ENCODE measurements around the gene LYPD6B. TPM values are rescaled to one million over a fixed set of nuclear protein-coding genes. Genes with fewer than 3 reads are reported as not detected.

Gene LYPD6B
- total RNA-seq, 1 experiment from 2014 or later, result not detected

GRCh38 chr2:149061133-149061745 lies 22.7 kb downstream of the LYPD6B start:
- TF ChIP-seq EZH2 (IDR thresholded peaks at IDR 0.05; ENCODE audit: borderline replicate concordance, low read depth, low read length, poor library complexity, severe bottlenecking) (no peak), CTCF (conservative IDR thresholded peaks at IDR 0.05; ENCODE audit: low read depth, low read length) (no peak)
- intact Hi-C loops (cut with micrococcal nuclease; ENCODE audit: unreplicated experiment), result no loop called here
- H3K4me1 ChIP-seq (ENCODE audit: insufficient read depth, low read length, poor library complexity, severe bottlenecking), result no peaks in the 10 kb centered on the region

GRCh38 chr2:149062531-149062930 lies 24.0 kb downstream of the LYPD6B start:
- intact Hi-C loops (cut with micrococcal nuclease; ENCODE audit: unreplicated experiment), result no loop called here
- POLR2A ChIA-PET (ENCODE audit: low non-redundant PET), result no interaction called here

More at GRCh38 chr2:149061133-149061745, 22.7 kb downstream of the LYPD6B start:
- H3K9me3 ChIP-seq (ENCODE audit: low read depth, low read length, poor library complexity, severe bottlenecking), result no peaks in the 10 kb centered on the region
- H3K27ac ChIP-seq (ENCODE audit: low read depth, low read length, poor library complexity, severe bottlenecking), result no peak overlapping the region
- ChIA-PET CTCF (no interaction called here), POLR2A (ENCODE audit: low non-redundant PET) (no interaction called here)
- H3K27me3 ChIP-seq (replicated peaks; ENCODE audit: insufficient read depth, low read depth, low read length, poor library complexity), result no peaks in the 10 kb centered on the region
- H3K4me3 ChIP-seq (ENCODE audit: low read depth, low read length, poor library complexity, severe bottlenecking), result no peak overlapping the region
- H3K36me3 ChIP-seq (ENCODE audit: insufficient read depth, low read length, poor library complexity, severe bottlenecking), result no peaks in the 10 kb centered on the region
- DNase-seq (ENCODE audit: low spot score), result no peak
- BruUV-seq (replicated peaks), result no TSS peak

GRCh38 chr2:149063177-149063576 lies 24.7 kb downstream of the LYPD6B start:
- no peak overlapping the region for H3K4me3 ChIP-seq (ENCODE audit: low read depth, low read length, poor library complexity, severe bottlenecking)
- no peaks in the 10 kb centered on the region for H3K9me3 ChIP-seq (ENCODE audit: low read depth, low read length, poor library complexity, severe bottlenecking)
- no peaks in the 10 kb centered on the region for H3K27me3 ChIP-seq (replicated peaks; ENCODE audit: insufficient read depth, low read depth, low read length, poor library complexity)
- H3K36me3 ChIP-seq (ENCODE audit: insufficient read depth, low read length, poor library complexity, severe bottlenecking), result no peaks in the 10 kb centered on the region
- ChIA-PET CTCF (no interaction called here), POLR2A (ENCODE audit: low non-redundant PET) (no interaction called here)
- no peaks in the 10 kb centered on the region for H3K4me1 ChIP-seq (ENCODE audit: insufficient read depth, low read length, poor library complexity, severe bottlenecking)
- TF ChIP-seq EZH2 (IDR thresholded peaks at IDR 0.05; ENCODE audit: borderline replicate concordance, low read depth, low read length, poor library complexity, severe bottlenecking) (no peak), CTCF (conservative IDR thresholded peaks at IDR 0.05; ENCODE audit: low read depth, low read length) (no peak)
- H3K27ac ChIP-seq (ENCODE audit: low read depth, low read length, poor library complexity, severe bottlenecking), result no peak overlapping the region
- DNase-seq (ENCODE audit: low spot score), result peak; percentile 32
- intact Hi-C loops (cut with micrococcal nuclease; ENCODE audit: unreplicated experiment), result no loop called here
- BruUV-seq (replicated peaks), result no TSS peak

More at GRCh38 chr2:149062531-149062930, 24.0 kb downstream of the LYPD6B start:
- no TSS peak for BruUV-seq (replicated peaks)
- no peak for TF ChIP-seq EZH2 (IDR thresholded peaks at IDR 0.05; ENCODE audit: borderline replicate concordance, low read depth, low read length, poor library complexity, severe bottlenecking)
- no peak for TF ChIP-seq CTCF (conservative IDR thresholded peaks at IDR 0.05; ENCODE audit: low read depth, low read length)
- H3K9me3 ChIP-seq (ENCODE audit: low read depth, low read length, poor library complexity, severe bottlenecking), result no peaks in the 10 kb centered on the region
- no peaks in the 10 kb centered on the region for H3K4me1 ChIP-seq (ENCODE audit: insufficient read depth, low read length, poor library complexity, severe bottlenecking)
- no peaks in the 10 kb centered on the region for H3K27me3 ChIP-seq (replicated peaks; ENCODE audit: insufficient read depth, low read depth, low read length, poor library complexity)
- H3K27ac ChIP-seq (ENCODE audit: low read depth, low read length, poor library complexity, severe bottlenecking), result no peak overlapping the region
- DNase-seq (ENCODE audit: low spot score), result no peak
- H3K4me3 ChIP-seq (ENCODE audit: low read depth, low read length, poor library complexity, severe bottlenecking), result no peak overlapping the region
- no peaks in the 10 kb centered on the region for H3K36me3 ChIP-seq (ENCODE audit: insufficient read depth, low read length, poor library complexity, severe bottlenecking)
- CTCF ChIA-PET, result no interaction called here

Data from A673 (cell line).